Measurements from ENCODE around the gene OBSCN. TPM values are rescaled to one million over a fixed set of nuclear protein-coding genes. Genes with fewer than 3 reads are reported as not detected.
"Not testable (repeated sequence)": the region's sequence is repeated elsewhere in the genome, so short reads cannot be mapped to it uniquely, and the experiment has no call there.

Gene OBSCN
- total RNA-seq, 2 donors from 2014 or later, result 5.3 to 8.0 TPM

DNA sequence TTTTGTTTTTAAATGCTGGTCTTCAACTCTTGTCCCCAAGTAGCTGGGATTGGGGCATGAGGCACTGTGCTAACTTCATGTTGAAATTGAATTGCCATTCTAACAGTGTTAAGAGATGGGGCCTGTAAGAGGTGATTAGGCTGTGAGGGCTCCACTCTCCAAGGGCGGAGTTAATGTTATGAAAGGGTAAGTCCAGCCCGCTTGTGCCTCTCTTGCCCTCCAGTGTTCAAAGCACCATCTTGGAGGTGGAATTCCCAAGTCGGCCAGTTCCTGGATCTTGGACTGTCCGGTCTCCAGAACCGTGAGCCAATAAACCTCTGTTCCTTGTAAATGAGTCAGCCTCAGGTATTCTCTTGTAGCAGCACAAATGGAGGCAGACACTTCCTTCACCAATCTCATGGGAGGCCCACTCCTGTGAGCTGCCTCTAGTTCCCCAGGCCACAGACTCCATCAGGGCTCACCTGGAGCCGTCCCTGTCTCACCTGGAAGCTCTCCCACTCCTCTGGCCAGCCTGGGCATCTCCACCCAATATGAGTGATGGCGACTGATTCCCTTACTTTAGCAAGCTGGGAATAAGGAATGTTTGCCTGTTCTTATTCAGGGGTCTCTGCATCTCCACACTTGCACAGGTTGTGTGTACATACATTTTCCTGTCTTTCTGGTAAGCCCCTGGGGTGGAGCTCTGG lies 26.7 kb upstream of the OBSCN start:
- ATAC-seq, result no peak
- DNase-seq, result no peak
- intact Hi-C loops (cut with DNase I, micrococcal nuclease), result no loop called here

DNA sequence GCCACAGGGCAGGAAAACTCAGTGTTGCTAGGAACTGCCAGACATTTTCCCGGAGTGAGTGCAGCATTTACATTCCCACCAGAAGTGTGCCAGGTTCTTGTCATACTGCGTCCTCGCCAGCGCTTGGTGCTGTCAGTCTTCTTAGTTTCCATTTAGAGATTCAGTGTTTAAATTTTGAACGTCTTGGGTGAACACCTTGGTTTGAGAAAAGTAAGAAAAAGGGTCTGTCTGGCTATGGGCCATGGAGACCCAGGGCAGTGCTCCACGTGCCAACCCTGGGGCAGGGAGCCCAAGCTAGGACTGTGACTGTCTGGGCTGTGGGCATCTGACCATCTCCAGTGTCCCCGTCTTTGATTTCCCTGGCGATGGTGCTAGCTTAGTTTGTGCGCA lies 26.2 kb upstream of the OBSCN start:
- no peak for DNase-seq
- ATAC-seq, result no peak
- intact Hi-C loops (cut with DNase I, micrococcal nuclease), result no loop called here

DNA sequence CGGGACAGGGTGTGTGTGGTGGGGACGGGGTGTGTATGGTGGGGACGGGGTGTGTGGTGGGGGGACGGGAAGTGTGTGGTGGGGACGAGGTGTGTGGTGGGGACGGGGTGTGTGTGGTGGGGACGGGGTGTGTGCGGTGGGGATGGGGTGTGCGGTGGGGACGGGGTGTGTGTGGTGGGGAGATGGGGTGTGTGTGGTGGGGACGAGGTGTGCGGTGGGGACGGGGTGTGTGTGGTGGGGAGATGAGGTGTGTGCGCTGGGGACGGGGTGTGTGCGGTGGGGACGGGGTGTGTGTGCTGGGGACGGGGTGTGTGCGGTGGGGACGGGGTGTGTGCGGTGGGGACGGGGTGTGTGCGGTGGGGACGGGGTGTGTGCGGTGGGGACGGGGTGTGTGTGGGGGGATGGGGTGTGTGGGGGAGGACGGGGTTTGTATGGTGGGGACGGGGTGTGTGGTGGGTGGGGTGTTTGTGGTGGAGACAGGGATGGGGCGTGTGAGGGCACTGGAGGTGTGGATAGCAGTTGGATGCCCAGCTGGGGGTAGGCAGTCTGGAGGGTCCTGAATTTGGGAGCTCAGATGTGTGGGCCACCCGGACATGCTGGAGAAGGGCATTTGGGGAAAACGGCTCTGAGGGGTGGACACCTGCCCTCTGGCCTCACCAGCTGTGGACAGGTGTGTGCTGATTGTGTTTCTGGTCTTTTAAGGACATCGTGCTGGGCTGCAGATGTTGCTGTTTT lies 25.4 kb upstream of the OBSCN start:
- DNase-seq, result no peak
- no peak for ATAC-seq

GRCh38 chr1:228184152-228184551 lies 23.7 kb upstream of the OBSCN start:
- intact Hi-C loops (cut with DNase I, micrococcal nuclease), result no loop called here
- ATAC-seq (no peak), DNase-seq (no peak)

More for the DNA sequence above, 25.4 kb upstream of the OBSCN start:
- intact Hi-C loops (cut with DNase I, micrococcal nuclease), result no loop called here

- ATAC-seq (no peak), DNase-seq (no peak)
- intact Hi-C loops (cut with DNase I, micrococcal nuclease), result no loop called here
Measured at GRCh38 chr1:228185641-228185965, 22.2 kb upstream of the OBSCN start.

- DNase-seq; ATAC-seq; intact Hi-C loops (cut with DNase I, micrococcal nuclease): not testable (repeated sequence)
Measured at GRCh38 chr1:228188249-228188648, 19.6 kb upstream of the OBSCN start.

DNA sequence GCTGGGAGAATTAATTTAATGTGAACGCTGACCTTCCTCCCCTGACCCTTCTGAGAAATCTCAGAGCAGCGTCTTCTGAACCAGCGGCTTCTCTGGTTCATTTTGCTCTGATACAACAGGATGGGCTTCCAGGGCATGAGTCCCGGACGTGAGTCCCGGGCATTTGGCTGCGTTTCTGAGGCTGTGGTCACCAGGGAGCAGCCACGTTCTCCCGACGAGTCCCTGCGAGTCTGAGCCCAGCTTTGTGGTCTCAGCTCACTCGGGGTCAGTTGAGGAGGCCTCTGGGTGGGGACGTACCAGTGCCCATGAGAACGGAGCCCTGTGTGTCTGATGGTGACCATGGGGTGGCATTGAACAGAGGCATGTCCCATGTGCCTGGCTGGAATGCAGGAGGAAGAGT lies 17.7 kb upstream of the OBSCN start:
- intact Hi-C loops (cut with DNase I, micrococcal nuclease), result no loop called here
- ATAC-seq (no peak), DNase-seq (no peak)

GRCh38 chr1:228190778-228191177 lies 17.1 kb upstream of the OBSCN start:
- no peak for ATAC-seq
- no peak for DNase-seq
- intact Hi-C loops (cut with DNase I, micrococcal nuclease), result no loop called here

GRCh38 chr1:228194436-228194835 lies 13.4 kb upstream of the OBSCN start:
- intact Hi-C loops (cut with DNase I, micrococcal nuclease), result no loop called here
- no peak for ATAC-seq
- no peak for DNase-seq

DNA sequence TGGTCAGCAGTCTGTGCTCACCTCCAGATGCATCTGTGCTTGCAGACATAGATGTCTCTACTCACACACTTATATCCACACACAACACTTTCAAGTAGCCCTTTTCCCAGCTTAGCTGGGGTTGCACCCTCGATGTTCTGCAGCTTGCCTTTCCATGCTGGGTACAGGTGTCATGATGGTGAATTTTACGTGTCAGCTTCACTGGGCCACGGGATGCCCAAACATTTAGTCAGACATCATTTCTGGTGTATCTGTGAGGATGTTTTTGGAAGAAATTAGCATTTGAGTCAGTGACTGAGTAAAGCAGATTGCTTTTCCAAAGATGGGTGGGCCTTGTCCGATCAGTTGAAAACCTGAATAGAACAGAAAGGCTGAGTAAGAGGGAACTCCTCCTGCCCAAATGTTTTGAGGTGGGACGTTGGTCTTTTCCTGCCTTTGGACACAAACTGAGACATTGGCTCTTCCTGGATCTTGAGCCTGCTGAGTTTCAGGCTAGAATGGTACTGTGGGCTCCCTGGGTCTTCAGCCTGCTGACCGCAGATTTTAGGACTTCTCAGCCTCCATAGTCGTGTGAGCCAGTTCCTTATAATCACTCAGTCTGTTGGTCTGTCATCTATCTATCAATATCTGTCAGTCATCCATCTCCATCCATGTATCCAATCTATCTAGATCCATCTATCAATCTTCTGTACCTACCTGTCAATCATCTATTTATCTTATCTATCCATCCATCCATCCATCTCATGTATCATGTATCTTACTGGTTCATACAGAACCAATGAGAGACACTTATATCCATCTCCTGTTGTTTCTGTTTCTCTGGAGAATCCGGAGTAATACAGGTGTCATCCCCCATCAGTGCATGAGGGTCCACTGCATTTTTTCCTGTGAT lies 12.7 kb upstream of the OBSCN start:
- intact Hi-C loops (cut with DNase I, micrococcal nuclease), result no loop called here
- ATAC-seq, result no peak
- DNase-seq, result no peak

- DNase-seq, result no peak
- no peak for ATAC-seq
- intact Hi-C loops (cut with DNase I, micrococcal nuclease), result no loop called here
Measured at GRCh38 chr1:228197555-228198147, 10.2 kb upstream of the OBSCN start.

- intact Hi-C loops (cut with DNase I, micrococcal nuclease), result no loop called here
- DNase-seq, result no peak
Measured at GRCh38 chr1:228198977-228199590, 8.8 kb upstream of the OBSCN start.

DNA sequence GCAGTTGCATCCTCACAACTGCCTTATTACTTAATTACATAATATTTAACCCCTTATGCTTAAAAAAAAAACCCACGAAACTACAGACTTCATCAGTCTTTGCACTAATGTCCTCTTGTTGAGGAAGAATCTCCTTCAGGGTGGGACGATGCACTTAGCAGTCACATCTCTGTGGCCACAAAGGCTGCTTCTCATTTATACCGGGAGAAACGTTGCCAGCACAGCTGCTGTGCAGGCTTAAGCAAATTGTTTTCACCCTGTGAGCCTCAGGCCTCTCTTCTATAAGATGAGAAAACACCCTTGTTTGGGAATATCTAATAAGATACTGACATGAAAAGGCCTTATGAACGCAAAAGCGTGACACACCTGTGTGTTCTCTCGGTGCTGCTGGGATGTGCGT lies 2.9 kb upstream of the OBSCN start:
- intact Hi-C loops (cut with DNase I, micrococcal nuclease), result no loop called here
- DNase-seq, result no peak
- ATAC-seq, result no peak

More at GRCh38 chr1:228198977-228199590, 8.8 kb upstream of the OBSCN start:
- ATAC-seq, result no peak

GRCh38 chr1:228205526-228206436 lies 2.1 kb upstream of the OBSCN start:
- no peak for DNase-seq
- intact Hi-C loops (cut with DNase I, micrococcal nuclease), result no loop called here
- no peak for ATAC-seq

DNA sequence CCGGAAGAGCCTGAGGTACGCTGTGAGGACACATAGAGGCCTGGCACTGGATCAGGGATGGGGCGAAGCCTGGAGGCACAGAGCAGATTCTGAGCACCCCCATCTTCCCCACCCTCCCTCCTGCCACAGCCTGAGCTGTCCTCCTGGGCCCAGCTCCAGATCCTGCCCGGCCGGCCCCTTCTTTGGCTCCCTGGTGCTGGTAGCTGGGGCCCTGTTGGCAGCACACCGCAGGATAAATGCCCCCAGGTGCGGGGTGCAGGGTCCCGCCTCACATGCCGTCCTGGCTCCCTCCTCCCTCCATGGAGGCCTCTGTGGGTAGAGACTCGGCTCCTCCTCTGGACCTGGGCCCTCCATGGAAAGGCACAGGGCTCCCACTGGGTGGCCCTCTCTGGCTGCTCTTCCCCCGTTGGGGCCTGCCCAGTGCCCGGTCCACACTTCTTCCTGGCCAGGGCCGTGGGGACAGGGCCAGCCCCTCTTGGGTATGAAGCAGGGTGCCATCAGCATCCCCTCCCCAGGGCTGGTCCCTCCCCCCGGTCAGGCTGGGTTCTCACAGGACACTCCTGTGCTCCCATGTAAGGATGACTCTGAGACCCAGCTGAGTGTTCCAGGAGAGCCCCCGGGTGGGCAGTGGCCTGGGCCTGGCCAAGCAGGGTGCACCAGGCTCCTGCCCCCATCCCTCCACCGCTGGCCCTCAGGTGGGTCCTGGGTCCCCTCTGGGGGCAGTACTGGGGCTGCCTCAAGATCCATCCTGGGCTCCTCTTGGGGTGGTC lies 1.1 kb upstream of the OBSCN start:
- no peak for ATAC-seq
- intact Hi-C loops (cut with DNase I, micrococcal nuclease), result no loop called here
- no peak for DNase-seq

- intact Hi-C loops (cut with DNase I, micrococcal nuclease), result no loop called here
- no peak for ATAC-seq
- DNase-seq, result no peak
Measured at GRCh38 chr1:228207381-228207810, 448 bp upstream of the OBSCN start.

DNA sequence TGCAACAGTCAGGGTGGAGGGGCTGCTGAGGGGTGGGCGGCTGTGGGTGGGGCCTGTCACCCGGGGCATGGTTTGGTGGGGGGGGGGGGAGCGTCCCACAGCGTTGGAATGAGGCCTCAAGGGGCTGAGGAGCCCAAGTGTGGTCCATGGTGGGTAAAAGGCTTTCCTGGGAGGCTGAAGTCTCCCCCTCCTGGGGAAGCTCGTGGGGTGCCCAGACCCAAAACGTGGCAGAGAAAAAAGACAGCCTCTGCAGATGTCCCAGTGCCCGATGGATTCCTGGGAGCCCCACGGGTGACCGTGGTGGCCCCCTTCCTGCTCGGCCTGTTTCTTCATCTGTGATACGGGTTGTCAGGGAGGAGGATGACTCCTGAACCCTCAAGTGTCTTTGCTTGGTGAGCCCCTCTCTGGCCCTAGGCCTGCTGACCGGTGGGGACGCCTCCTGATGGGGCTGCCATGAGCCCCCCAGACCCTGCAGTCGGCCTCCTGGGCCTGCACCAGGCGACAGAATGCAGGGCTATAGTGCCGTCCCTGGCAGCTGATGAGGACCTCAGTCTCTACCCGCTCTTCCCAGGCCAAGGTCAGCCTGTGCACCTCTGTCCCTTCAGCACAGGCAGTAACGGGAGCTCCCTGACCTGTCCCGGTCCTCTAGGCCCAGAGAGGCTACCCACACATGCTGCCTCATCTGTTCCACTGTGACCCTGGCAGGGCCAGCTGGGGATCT lies 1.1 kb downstream of the OBSCN start:
- no peak for ATAC-seq
- intact Hi-C loops (cut with DNase I, micrococcal nuclease), result no loop called here
- DNase-seq, result no peak
